ENCODE data around the gene VPS37B.
A peak's percentile ranks its signal among the peaks of the same experiment; 100 is the strongest.
"Not testable (repeated sequence)": the region's sequence is repeated elsewhere in the genome, so short reads cannot be mapped to it uniquely, and the experiment has no call there.

VPS37B gene

GRCh38 chr12:122909442-122910288, 13.7 kb upstream of the VPS37B start:
- no peak for FAIRE-seq
- no peak for DNase-seq (ENCODE audit: insufficient read length, low spot score)

GRCh38 chr12:122908915-122909314, 13.0 kb upstream of the VPS37B start:
- DNase-seq (ENCODE audit: insufficient read length, low spot score) (no peak), FAIRE-seq (no peak)

GRCh38 chr12:122905258-122905657, 9.3 kb upstream of the VPS37B start:
- FAIRE-seq; DNase-seq (ENCODE audit: insufficient read length, low spot score): not testable (repeated sequence)

- DNase-seq (ENCODE audit: insufficient read length, low spot score) (no peak), FAIRE-seq (no peak)
Observed at GRCh38 chr12:122903693-122904034, 7.7 kb upstream of the VPS37B start.

GRCh38 chr12:122902854-122903692, 7.1 kb upstream of the VPS37B start:
- peak; percentile 68 for FAIRE-seq

GRCh38 chr12:122899887-122900286, 4.0 kb upstream of the VPS37B start:
- FAIRE-seq (no peak), DNase-seq (ENCODE audit: insufficient read length, low spot score) (no peak)

More at GRCh38 chr12:122902854-122903692, 7.1 kb upstream of the VPS37B start:
- no peak for DNase-seq (ENCODE audit: insufficient read length, low spot score)

GRCh38 chr12:122896662-122897061, 738 bp upstream of the VPS37B start:
- DNase-seq (ENCODE audit: insufficient read length, low spot score) = no peak
- FAIRE-seq = no peak

- DNase-seq (ENCODE audit: insufficient read length, low spot score) (no peak), FAIRE-seq (no peak)
Observed at GRCh38 chr12:122895320-122895703, 612 bp downstream of the VPS37B start.

- no peak for DNase-seq (ENCODE audit: insufficient read length, low spot score)
- no peak for FAIRE-seq
Observed at GRCh38 chr12:122894193-122895121, 1.5 kb downstream of the VPS37B start.

GRCh38 chr12:122893208-122894153, 2.4 kb downstream of the VPS37B start:
- no peak for DNase-seq (ENCODE audit: insufficient read length, low spot score)
- peak; percentile 14 for FAIRE-seq

GRCh38 chr12:122892724-122893123, 3.2 kb downstream of the VPS37B start:
- DNase-seq (ENCODE audit: insufficient read length, low spot score); FAIRE-seq: not testable (repeated sequence)

GRCh38 chr12:122891661-122892525, 4.0 kb downstream of the VPS37B start:
- FAIRE-seq = no peak
- DNase-seq (ENCODE audit: insufficient read length, low spot score) = no peak

GRCh38 chr12:122889761-122890520, 6.0 kb downstream of the VPS37B start:
- no peak for DNase-seq (ENCODE audit: insufficient read length, low spot score)
- FAIRE-seq = peak; percentile 11

- DNase-seq (ENCODE audit: insufficient read length, low spot score) (no peak), FAIRE-seq (no peak)
Observed at GRCh38 chr12:122888232-122888752, 7.6 kb downstream of the VPS37B start.

GRCh38 chr12:122887819-122888212, 8.1 kb downstream of the VPS37B start:
- FAIRE-seq (no peak), DNase-seq (ENCODE audit: insufficient read length, low spot score) (no peak)

- FAIRE-seq (peak; percentile 98), DNase-seq (ENCODE audit: insufficient read length, low spot score) (no peak)
Observed at GRCh38 chr12:122886851-122887818, 8.8 kb downstream of the VPS37B start.
